NCI-H69 (cell line): ENCODE measurements around the gene CSHL1.
"Not testable (repeated sequence)": the region's sequence is repeated elsewhere in the genome, so short reads cannot be mapped to it uniquely, and the experiment has no call there.

Source experiments
- DNase-seq: peaks from one replicate; lab custom pipeline; 2025; lab: John Stamatoyannopoulos, UW

The CSHL1 gene

DNA sequence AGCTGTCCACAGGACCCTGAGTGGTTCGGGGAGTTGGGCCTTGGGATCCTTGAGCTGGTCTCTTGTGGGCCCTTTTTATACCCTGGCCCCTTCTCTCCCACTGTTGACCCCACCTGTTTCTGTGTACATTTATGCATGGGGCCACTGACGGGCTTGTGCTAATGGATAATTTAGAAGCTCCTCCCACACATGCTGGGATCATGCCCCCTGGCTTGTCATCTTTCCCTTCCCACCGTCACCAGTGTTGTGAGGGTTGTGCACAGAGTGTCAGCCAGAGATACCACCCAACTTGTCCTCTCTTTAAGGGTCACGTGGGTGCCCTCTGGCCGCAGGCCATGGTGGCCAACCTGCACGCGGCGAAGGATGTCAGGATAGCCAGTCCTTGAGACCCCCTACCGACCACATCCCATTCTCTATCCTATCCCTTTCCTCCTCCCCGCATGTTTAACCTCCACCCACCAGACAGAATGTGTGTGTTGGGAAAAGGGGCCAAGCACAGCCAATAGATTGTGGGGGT is 7.8 kb upstream of the CSHL1 start, which contains the start of gene GH1:
Gene GH1 (minus strand): TSS at position 51 of the 517 bp plus-strand sequence. CDS start 63 bp downstream, outside the sequence.
- not testable (repeated sequence) for DNase-seq

DNA sequence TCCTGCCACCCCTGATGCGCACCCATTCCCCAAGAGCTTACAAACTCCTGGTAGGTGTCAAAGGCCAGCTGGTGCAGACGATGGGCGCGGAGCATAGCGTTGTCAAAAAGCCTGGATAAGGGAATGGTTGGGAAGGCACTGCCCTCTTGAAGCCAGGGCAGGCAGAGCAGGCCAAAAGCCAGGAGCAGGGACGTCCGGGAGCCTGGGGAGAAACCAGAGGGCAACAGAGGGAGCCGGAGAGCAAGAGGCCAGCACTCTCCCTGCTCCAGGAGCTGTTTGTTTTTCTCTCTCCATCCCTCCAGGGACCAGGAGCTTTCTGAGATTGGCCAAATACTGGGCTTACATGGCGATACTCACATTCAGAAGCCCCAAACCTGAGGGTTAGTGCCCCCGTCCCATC is 7.2 kb upstream of the CSHL1 start:
- DNase-seq: no peak

DNA sequence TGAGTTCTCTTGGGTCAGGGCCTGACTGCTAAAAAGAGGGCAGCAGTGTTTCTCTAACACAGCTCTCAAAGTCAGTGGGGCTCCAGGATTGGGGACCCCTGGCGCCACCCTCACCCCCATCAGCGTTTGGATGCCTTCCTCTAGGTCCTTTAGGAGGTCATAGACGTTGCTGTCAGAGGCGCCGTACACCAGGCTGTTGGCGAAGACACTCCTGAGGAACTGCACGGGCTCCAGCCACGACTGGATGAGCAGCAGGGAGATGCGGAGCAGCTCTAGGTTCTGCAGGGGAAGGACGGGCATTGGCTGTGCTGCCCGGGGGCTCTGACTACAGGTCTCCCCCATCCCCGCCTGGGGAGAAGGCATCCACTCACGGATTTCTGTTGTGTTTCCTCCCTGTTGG is 6.6 kb upstream of the CSHL1 start:
- no peak for DNase-seq

DNA sequence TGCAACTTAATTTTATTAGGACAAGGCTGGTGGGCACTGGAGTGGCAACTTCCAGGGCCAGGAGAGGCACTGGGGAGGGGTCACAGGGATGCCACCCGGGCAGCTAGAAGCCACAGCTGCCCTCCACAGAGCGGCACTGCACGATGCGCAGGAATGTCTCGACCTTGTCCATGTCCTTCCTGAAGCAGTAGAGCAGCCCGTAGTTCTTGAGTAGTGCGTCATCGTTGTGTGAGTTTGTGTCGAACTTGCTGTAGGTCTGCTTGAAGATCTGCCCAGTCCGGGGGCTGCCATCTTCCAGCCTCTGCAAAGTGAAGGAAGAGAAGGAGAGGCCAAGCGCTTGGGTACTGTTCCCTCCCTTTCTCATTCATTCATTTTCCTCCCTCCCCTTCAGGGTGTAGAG is 6.1 kb upstream of the CSHL1 start:
- DNase-seq: not testable (repeated sequence)

DNA sequence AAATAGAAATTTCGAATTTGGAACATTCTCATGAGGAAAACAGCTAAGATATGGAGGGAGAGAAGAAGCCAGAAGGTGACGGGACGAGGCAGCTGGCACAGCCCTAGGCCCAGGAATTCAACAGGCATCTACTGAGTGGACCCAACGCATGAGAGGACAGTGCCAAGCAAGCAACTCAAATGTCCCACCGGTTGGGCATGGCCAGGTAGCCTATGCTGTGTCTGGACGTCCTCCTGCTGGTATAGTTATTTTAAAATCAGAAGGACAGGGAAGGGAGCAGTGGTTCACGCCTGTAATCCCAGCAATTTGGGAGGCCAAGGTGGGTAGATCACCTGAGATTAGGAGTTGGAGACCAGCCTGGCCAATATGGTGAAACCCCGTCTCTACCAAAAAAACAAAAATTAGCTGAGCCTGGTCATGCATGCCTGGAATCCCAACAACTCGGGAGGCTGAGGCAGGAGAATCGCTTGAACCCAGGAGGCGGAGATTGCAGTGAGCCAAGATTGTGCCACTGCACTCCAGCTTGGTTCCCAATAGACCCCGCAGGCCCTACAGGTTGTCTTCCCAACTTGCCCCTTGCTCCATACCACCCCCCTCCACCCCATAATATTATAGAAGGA is 5.6 kb upstream of the CSHL1 start:
- DNase-seq: no peak

DNA sequence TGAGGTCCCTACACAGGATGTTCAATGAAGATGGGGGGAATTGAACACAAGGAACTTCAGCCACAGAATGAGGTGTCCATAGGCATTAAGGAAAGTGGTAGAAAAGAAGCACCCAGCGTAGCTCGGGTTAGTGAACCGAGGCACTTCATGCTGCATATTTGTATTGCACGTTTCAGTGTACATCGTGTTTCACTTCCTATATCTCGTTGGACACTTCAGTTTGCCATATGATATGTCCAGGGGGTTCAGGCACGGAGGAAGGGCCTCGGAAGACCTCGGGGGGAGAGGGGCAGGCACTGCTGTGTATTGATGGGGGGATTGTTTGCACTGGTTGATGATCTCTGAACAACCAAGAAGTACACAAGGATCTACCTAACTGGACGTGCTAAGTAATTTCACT is 4.7 kb upstream of the CSHL1 start:
- DNase-seq: not testable (repeated sequence)

DNA sequence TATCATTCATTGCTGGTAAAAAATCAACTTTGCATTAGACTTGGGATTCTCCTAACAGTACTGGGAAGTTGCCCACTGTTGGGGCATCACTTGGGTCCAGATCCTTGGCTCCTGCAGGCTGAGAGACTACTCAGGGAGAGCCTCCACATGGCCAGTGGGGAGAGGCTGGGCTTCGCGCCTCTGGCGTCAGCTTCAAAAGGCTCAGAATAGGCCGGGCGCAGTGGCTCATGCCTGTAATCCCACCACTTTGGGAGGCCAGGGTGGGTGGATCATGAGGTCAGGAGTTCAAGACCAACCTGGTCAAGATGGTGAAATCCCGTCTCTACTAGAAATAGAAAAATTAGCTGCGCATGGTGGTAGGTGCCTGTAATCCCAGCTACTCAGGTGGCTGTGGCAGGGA is 3.4 kb upstream of the CSHL1 start:
- DNase-seq: no peak

DNA sequence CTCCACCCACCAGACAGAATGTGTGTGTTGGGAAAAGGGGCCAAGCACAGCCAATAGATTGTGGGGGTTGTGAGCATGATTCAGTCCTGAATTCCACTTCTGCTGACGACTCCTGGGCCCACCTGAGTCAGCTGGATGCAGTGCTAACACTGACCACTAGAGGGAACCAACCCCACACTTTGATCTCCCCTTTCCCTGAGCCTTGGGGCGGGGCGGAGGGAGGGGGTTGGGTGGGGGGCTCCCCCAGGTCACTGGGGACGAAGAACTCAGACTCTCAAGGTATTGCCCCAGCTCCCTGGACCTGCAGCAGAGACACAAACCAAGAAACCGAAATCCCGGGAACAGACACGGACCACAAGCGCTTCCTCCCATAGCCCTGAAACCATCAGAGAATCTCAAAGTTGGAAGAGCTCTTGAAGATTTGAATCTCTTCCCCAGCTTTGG is 621 bp upstream of the CSHL1 start:
- peak; percentile 43 for DNase-seq

DNA sequence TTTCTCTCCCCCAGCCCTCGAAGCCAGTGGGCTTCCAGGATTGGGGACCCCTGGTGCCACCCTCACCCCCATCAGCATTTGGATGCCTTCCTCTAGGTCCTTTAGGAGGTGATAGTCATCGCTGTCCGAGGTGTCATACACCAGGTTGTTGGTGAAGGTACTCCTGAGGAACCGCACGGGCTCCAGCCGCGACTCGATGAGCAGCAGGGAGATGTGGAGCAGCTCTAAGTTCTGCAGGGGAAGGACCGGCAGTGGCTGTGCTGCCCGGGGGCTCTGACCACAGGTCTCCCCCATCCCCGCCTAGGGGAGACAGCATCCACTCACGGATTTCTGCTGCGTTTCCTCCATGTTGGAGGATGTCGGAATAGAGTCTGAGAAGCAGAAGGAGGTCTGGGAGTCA is 962 bp downstream of the CSHL1 start:
- DNase-seq: no peak

DNA sequence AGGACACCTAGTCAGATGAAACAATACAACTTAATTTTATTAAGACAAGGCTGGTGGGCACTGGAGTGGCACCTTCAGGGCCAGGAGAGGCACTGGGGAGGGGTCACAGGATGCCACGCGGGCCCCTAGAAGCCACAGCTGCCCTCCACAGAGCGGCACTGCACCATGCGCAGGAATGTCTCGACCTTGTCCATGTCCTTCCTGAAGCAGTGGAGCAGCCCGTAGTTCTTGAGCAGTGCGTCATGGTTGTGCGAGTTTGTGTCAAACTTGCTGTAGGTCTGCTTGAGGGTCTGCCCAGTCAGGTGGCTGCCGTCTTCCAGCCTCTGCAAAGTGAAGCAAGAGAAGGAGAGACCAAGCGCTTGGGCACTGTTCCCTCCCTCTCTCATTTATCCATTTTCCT is 1.5 kb downstream of the CSHL1 start:
- DNase-seq: not testable (repeated sequence)

DNA sequence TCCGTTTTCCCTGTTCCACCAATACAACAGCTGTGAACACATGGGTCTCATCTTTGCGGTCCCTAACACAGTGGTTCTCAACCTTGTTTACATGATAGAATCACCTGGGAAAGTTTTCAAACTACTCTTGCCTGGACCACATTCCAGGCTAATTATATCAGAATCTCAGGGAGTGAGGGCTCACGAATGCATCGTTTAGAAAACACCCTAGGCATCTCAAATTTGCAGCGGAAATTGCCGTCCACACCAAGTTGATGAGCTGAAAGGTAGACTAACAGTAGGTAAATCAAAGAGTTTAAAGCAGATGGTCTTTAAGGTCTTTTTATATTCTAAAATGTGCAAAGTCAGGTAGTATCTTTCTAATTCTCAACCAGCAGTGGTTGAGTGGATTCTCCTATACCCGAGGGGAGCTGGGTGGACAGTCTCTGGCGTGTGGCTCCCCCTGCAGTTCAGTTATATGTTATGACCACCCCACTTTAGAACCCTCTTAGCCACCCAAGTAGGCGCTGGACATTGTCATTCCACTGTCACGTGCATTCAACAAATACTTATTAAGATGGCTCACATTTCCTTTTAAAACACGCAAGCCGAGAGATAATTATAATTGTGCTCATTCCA is 3.8 kb downstream of the CSHL1 start:
- peak; percentile 29 for DNase-seq

DNA sequence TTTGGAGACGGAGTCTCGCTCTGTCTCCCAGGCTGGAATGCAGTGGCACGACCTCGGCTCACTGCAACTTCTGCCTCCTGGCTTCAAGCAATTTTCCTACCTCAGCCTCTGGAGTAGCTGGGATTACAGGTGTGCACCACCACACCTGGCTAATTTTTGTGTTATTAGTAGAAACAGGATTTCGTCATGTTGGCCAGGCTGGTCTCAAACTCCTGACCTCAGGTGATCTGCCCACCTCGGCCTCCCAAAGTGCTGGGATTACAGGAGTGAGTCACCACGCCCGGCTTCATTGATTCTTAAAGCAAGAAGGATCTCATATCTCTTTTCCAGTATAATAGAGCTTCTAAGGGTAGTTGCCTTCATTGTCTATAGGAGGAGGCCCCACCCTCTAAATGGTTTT is 6.3 kb downstream of the CSHL1 start:
- not testable (repeated sequence) for DNase-seq

DNA sequence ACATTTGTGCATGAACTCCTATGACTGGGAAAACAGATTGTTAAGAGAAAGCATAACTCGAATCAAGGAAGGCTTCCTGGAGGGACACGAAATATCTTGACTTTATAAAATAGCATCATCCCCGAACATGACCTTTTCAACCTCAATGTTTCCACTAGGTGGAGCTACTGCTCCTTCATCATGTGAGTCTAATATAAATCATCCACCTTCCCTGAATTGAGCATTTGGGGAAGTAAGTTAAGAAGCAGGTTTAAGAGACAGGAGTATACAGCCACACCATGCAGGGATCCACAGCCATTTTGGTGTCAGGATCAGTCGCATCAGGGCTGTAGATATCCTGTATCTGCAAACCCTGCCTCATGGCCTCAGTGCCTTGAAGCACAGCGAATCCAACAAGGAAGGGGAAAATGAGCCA is 7.3 kb downstream of the CSHL1 start:
- DNase-seq: peak; percentile 18

DNA sequence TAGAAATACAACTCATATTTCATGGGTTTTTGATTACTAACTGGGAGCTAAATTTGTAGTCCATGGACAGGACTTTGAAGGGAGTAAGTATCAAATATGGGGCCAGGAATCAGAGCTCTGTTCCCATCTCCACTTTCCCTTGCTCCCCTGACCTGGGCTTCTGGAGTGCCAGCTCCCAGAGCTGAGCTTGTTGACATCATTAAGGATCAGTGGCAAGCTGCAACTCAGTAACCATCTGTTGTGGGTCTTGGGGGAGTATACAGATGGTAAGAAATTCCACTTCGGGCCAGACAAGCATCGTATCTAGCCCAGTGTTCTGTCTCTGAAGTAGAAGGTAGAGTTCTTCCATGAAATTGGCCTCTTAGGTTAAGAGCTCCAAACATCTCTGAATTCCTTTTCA is 9.1 kb downstream of the CSHL1 start:
- DNase-seq: peak; percentile 12

DNA sequence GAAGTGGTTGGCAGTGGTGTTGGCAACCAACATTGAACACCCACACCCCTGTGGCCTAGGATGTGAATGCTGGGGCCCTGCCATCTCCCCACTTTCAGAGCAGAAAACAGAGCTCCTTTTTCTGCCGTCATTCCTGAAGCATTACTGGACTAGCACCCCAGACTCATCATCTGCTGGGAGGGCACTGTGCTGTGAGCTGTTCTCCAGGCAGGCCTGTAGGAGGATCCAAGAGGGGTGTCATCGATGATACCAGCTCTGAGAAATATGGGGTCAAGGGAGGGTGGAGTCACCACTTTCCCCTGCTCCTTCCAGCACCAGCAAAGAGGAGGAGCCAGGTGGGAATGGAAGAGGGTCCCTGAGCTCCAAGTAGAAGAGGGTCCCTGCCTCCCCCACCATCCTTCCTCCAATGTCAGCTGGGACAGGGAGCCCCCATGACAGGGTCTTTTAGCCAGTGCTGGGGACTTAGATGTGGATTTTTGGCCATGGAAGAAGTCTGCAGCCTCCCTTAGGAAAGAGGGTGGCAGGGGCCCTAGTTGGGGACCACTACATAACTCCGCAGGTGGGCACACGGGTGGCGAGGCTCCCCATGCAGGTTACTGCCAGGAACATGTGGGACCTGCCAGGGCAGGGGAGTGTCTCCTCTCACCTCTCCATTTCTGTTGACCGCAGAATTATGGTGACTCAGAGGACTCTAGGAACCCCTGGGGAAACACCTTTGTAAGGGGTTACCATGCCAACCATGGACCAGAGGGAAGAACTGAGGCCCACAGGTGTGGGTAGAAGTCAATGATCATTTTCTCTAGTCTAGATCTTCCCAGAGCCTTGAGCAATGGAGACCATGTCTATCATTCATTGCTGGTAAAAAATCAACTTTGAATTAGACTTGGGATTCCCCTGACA is 11.9 kb downstream of the CSHL1 start:
- DNase-seq: not testable (repeated sequence)

DNA sequence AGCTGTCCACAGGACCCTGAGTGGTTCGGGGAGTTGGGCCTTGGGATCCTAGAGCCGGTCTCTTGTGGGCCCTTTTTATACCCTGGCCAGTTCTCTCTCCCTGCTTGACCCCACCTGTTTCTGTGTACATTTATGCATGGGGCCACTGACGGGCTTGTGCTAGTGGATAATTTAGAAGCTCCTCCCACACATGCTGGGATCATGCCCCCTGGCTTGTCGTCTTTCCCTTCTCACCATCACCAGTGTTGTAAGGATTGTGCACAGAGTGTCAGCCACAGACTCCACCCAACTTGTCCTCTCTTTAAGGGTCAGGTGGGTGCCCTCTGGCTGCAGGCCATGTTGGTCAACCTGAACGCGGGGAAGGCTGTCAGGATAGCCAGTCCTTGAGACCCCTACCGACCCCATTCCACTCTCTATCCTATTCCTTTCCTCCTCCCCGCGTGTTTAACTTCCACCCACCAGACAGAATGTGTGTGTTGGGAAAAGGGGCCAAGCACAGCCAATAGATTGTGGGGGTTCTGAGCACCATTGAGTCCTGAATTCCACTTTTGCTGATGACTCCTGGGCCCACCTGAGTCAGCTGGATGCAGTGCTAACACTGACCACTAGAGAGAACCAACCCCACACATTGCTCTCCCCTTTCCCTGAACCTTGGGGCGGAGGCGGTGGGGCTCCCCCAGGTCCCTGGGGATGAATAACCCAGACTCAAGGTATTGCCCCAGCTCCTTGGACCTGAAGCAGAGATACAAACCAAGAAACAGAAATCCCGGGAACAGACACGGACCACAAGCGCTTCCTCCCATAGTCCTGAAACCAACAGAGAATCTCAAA is 14.3 kb downstream of the CSHL1 start, which contains the start of gene CSH1:
Gene CSH1 (minus strand): TSS at position 51 of the 831 bp plus-strand sequence. CDS start 63 bp downstream, outside the sequence.
- not testable (repeated sequence) for DNase-seq

DNA sequence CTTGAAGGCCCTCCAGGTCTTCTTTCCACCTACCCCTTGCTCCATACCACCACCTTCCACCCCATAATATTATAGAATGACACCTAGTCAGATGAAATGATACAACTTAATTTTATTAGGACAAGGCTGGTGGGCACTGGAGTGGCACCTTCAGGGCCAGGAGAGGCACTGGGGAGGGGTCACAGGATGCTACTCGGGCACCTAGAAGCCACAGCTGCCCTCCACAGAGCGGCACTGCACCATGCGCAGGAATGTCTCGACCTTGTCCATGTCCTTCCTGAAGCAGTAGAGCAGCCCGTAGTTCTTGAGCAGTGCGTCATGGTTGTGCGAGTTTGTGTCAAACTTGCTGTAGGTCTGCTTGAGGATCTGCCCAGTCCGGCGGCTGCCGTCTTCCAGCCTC is 16.2 kb downstream of the CSHL1 start:
- not testable (repeated sequence) for DNase-seq

DNA sequence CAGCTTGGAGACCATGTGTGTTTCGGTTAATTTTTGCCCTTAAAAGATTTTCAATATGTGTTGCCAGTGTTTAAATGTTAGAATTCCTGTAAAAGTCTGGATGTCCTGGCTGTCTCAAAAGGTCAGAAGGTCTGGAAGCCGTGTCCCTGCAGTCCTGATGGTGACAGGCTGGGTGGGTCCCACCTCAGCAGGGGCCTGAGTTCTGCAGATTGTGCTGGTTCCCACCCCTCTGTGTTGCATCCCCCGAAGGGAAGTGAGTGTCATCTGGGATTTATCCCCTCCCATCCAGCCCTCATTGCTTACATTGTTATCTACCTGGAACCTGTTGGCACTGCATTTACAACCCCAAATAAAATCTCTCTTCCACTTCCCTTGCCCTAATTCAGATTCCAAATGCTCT is 17.0 kb downstream of the CSHL1 start:
- DNase-seq: not testable (repeated sequence)

DNA sequence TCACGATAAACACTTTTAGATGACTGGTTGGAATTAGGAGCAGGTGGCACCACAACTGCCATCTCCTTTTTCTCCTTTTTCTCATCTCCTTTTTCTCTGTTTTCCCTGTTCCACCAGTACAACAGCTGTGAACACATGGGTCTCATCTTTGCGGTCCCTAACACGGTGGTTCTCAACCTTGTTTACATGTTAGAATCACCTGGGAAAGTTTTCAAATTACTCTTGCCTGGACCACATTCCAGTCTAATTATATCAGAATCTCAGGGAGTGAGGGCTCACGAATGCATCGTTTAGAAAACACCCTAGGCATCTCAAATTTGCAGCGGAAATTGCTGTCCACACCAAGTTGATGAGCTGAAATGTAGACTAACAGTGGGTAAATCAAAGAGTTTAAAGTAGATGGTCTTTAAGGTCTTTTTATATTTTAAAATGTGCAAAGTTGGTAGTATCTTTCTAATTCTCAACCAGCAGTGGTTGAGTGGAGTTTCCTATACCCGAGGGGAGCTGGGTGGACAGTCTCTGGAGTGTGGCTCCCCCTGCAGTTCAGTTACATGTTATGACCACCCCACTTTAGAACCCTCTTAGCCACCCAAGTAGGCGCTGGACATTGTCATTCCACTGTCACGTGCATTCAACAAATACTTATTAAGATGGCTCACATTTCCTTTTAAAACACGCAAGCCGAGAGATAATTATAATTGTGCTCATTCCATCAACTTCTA is 18.6 kb downstream of the CSHL1 start:
- peak; percentile 14 for DNase-seq

DNA sequence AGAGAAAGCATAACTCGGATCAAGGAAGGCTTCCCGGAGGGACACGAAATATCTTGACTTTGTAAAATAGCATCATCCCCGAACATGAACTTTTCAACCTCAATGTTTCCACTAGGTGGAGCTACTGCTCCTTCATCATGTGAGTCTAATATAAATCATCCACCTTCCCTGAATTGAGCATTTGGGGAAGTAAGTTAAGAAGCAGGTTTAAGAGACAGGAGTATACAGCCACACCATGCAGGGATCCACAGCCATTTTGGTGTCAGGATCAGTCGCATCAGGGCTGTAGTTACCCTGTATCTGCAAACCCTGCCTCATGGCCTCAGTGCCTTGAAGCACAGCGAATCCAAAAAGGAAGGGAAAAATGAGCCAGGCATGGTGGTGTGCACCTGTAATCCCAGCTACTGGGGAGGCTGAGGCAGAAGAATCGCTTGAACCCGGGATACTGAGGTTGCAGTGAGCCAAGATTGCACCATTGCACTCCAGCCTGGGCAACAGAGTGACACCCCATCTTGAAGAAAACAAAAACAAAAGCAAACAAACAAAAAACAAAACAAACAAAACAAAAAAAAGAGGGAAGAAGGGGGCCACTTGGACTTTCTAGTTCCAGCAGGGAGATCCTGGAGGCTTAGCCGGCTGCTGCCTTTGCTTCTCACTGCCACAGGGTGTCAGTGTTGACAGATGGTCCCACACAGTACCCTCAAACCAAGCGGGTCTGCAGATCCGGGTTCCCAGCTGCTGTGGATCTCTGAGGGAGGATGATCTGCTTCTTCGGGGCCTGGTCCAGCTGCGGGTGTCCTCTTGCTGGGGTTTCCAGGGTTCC is 21.8 kb downstream of the CSHL1 start:
- DNase-seq: peak; percentile 44
